Keratinocyte (primary cell): Measurements from ENCODE around the gene KRT2. TPM values are rescaled to one million over a fixed set of nuclear protein-coding genes. Genes with fewer than 3 reads are reported as not detected.

Source experiments
- DNase-seq: peaks from one replicate; pipeline ENCODE4 v3.0.0-alpha.2; 2011; ENCODE audit warnings: low read depth, missing footprints, low spot score
- FAIRE-seq: peaks from 2 replicates; lab custom pipeline; 2011; peaks lifted over from hg19 to GRCh38; lab: Jason Lieb, UNC
- H2AFZ ChIP-seq: 2 replicates; pipeline ENCODE4 v1.6.0; 2012; ENCODE audit warnings: low read length, control low read depth, inconsistent platforms; ENCODE audit not compliant: control insufficient read depth
- H3K27ac ChIP-seq: 2 replicates; pipeline ENCODE4 v1.5.1; 2011; ENCODE audit warnings: low read length; ENCODE audit not compliant: control insufficient read depth, insufficient read depth
- H3K27me3 ChIP-seq: 3 replicates; pipeline ENCODE4 v1.6.0; 2011; ENCODE audit warnings: low read length; ENCODE audit not compliant: control insufficient read depth, insufficient read depth; ENCODE audit errors: extremely low read depth
- H3K36me3 ChIP-seq, 2 experiments: 2 replicates in 1 of 2; 3 replicates in 1 of 2; pipeline ENCODE4 v1.5.1; 2011; ENCODE audit warnings: low read length in 2 of 2, mild to moderate bottlenecking in 1 of 2; ENCODE audit not compliant: control insufficient read depth in 2 of 2, insufficient read depth in 2 of 2; ENCODE audit errors: extremely low read depth in 1 of 2
- H3K4me1 ChIP-seq: 3 replicates; pipeline ENCODE4 v1.5.1; 2011; ENCODE audit warnings: low read length; ENCODE audit not compliant: control insufficient read depth, insufficient read depth; ENCODE audit errors: extremely low read depth
- H3K4me2 ChIP-seq: 3 replicates; pipeline ENCODE4 v1.6.0; 2011; ENCODE audit warnings: low read depth, low read length; ENCODE audit not compliant: control insufficient read depth, insufficient read depth; ENCODE audit errors: extremely low read depth
- H3K4me3 ChIP-seq, 3 experiments: fragments of 200-600 bp in 1 of 3; sonication (generic) in 1 of 3; 2 replicates in 2 of 3; 3 replicates in 1 of 3; pipeline ENCODE4 v1.5.1; 2011 to 2016; ENCODE audit warnings: low read length in 3 of 3, mild to moderate bottlenecking in 3 of 3, control low read depth in 2 of 3, inconsistent platforms in 1 of 3, low read depth in 1 of 3, mixed read lengths in 1 of 3, mixed run types in 1 of 3, moderate library complexity in 1 of 3; ENCODE audit not compliant: control insufficient read depth in 2 of 3, insufficient read depth in 2 of 3; ENCODE audit errors: extremely low read depth in 1 of 3
- H3K79me2 ChIP-seq: 2 replicates; pipeline ENCODE4 v1.6.0; 2012; ENCODE audit warnings: low read length; ENCODE audit not compliant: control insufficient read depth, insufficient read depth
- H3K9ac ChIP-seq: 3 replicates; pipeline ENCODE4 v1.6.0; 2011; ENCODE audit warnings: low read length; ENCODE audit not compliant: control insufficient read depth, insufficient read depth; ENCODE audit errors: extremely low read depth
- H3K9me1 ChIP-seq: 3 replicates; pipeline ENCODE4 v1.6.0; 2011; ENCODE audit warnings: low read length; ENCODE audit not compliant: control insufficient read depth, insufficient read depth; ENCODE audit errors: extremely low read depth
- H3K9me3 ChIP-seq: 2 replicates; pipeline ENCODE4 v1.5.1; 2012; ENCODE audit warnings: low read depth, low read length; ENCODE audit not compliant: control insufficient read depth
- H4K20me1 ChIP-seq: 3 replicates; pipeline ENCODE4 v1.6.0; 2011; ENCODE audit warnings: low read length; ENCODE audit not compliant: control insufficient read depth, insufficient read depth; ENCODE audit errors: extremely low read depth
- CTCF ChIP-seq, 3 experiments: IDR thresholded peaks in 1 of 3; conservative IDR thresholded peaks in 1 of 3; optimal IDR thresholded peaks in 1 of 3; 2 replicates in 2 of 3; 3 replicates in 1 of 3; pipeline versions ENCODE3 to v1.5.1; 2011; ENCODE audit warnings: low read length in 3 of 3, mild to moderate bottlenecking in 3 of 3, moderate library complexity in 2 of 3, control low read depth in 1 of 3, inconsistent platforms in 1 of 3; ENCODE audit not compliant: insufficient read depth in 2 of 3; ENCODE audit errors: extremely low read depth in 1 of 3
- EZH2 ChIP-seq: IDR thresholded peaks from one replicate; pipeline ENCODE4 v1.6.1; 2012; ENCODE audit warnings: inconsistent platforms, mild to moderate bottlenecking, low read length, moderate library complexity
- dilution Hi-C: fragments of 300-500 bp; cut with MboI; formaldehyde crosslinking; loops from one replicate; pipeline ENCODE4 v1.7.0; 2020; ENCODE audit warnings: low sequenced_read_pairs; ENCODE audit not compliant: extremely low pct_ligation_motif_present
- polyA plus RNA-seq, 5 experiments: library from polyadenylated mRNA; depleted of rRNA in 3 of 5; stranded (reverse) in 3 of 5; stranded (forward) in 1 of 5; unstranded in 1 of 5; fragments of >200 nt; gene quantifications; 1 replicate in 1 of 5; 2 replicates in 3 of 5; 3 replicates in 1 of 5; pipeline versions ENCODE4 v1.2.1 to v1.2.3, GENCODE V29; 2011 to 2012; ENCODE audit warnings: missing spikeins in 2 of 5, low read depth in 1 of 5, low replicate concordance in 1 of 5

KRT2 gene
- polyA plus RNA-seq, 1 donor (not counting 4 experiments of a cell fraction or from before 2014, with no cell fraction given), result 0.69 TPM

GRCh38 chr12:52622349-52622748 is 29.7 kb downstream of the KRT2 start:
- no peak for FAIRE-seq
- dilution Hi-C loops, result no loop called here

GRCh38 chr12:52618866-52619265 is 33.1 kb downstream of the KRT2 start:
- Histone ChIP-seq H3K4me3 (no peak overlapping the region), H3K4me2 (no peak overlapping the region), H3K9me1 (no peaks in the 10 kb centered on the region), H4K20me1 (no peaks in the 10 kb centered on the region), H3K9ac (no peak overlapping the region), H3K4me1 (no peaks in the 10 kb centered on the region), H3K27ac (no peak overlapping the region), H3K9me3 (no peaks in the 10 kb centered on the region), H3K27me3 (peaks cover 14% of the 10 kb centered on the region), H2AFZ (no peak overlapping the region), H3K36me3 (no peaks in the 10 kb centered on the region), H3K79me2 (no peaks in the 10 kb centered on the region)
- no peak for DNase-seq
- dilution Hi-C loops, result no loop called here
- TF ChIP-seq CTCF (optimal IDR thresholded peaks at IDR 0.05 in 1 of 3, IDR thresholded peaks at IDR 0.05 in 1 of 3, conservative IDR thresholded peaks at IDR 0.05 in 1 of 3; ENCODE audit: extremely low read depth in 1 of 3, insufficient read depth in 2 of 3, low read length in 3 of 3) (no peak), EZH2 (no peak)
- no peak for FAIRE-seq

More at GRCh38 chr12:52622349-52622748, 29.7 kb downstream of the KRT2 start:
- Histone ChIP-seq H3K4me3 (no peak overlapping the region), H3K36me3 (no peaks in the 10 kb centered on the region), H4K20me1 (no peaks in the 10 kb centered on the region), H3K9me3 (no peaks in the 10 kb centered on the region), H3K27ac (no peak overlapping the region), H3K9me1 (no peaks in the 10 kb centered on the region), H3K79me2 (no peaks in the 10 kb centered on the region), H2AFZ (no peak overlapping the region), H3K27me3 (peaks cover 15% of the 10 kb centered on the region), H3K4me2 (no peak overlapping the region), H3K4me1 (no peaks in the 10 kb centered on the region), H3K9ac (no peak overlapping the region)
- no peak for DNase-seq
- TF ChIP-seq CTCF (optimal IDR thresholded peaks at IDR 0.05 in 1 of 3, IDR thresholded peaks at IDR 0.05 in 1 of 3, conservative IDR thresholded peaks at IDR 0.05 in 1 of 3; ENCODE audit: extremely low read depth in 1 of 3, insufficient read depth in 2 of 3, low read length in 3 of 3) (no peak), EZH2 (no peak)
